RKO (cell line): Measurements from ENCODE around the gene RAB5IF.

ENCODE experiments used
- DNase-seq: peaks from one replicate; pipeline ENCODE4 v3.0.0-alpha.2; 2016; ENCODE audit warnings: low spot score

Gene RAB5IF

GRCh38 chr20:36585410-36586125, 20.0 kb upstream of the RAB5IF start:
- DNase-seq = peak; percentile 30

- DNase-seq = no peak
Observed at GRCh38 chr20:36587388-36588070, 18.1 kb upstream of the RAB5IF start.

GRCh38 chr20:36591281-36591680, 14.3 kb upstream of the RAB5IF start:
- DNase-seq = no peak

GRCh38 chr20:36591854-36592641, 13.5 kb upstream of the RAB5IF start:
- DNase-seq = peak; percentile 65

GRCh38 chr20:36593347-36593929, 12.1 kb upstream of the RAB5IF start:
- DNase-seq = no peak

GRCh38 chr20:36599912-36600345, 5.7 kb upstream of the RAB5IF start:
- DNase-seq = no peak

- no peak for DNase-seq
Observed at GRCh38 chr20:36601540-36601939, 4.0 kb upstream of the RAB5IF start.

- no peak for DNase-seq
Observed at GRCh38 chr20:36604952-36605398, 604 bp upstream of the RAB5IF start.

- DNase-seq = peak; percentile 63
Observed at GRCh38 chr20:36606158-36607066, 833 bp downstream of the RAB5IF start.

GRCh38 chr20:36607586-36608387, 2.2 kb downstream of the RAB5IF start:
- DNase-seq = peak; percentile 35

- peak; percentile 47 for DNase-seq
Observed at GRCh38 chr20:36608388-36608728, 2.8 kb downstream of the RAB5IF start.

GRCh38 chr20:36611625-36612024, 6.0 kb downstream of the RAB5IF start:
- DNase-seq = no peak

- no peak for DNase-seq
Observed at GRCh38 chr20:36613974-36614373, 8.4 kb downstream of the RAB5IF start.

- no peak for DNase-seq
Observed at GRCh38 chr20:36614781-36615557, 9.4 kb downstream of the RAB5IF start.

GRCh38 chr20:36620917-36621316, 15.3 kb downstream of the RAB5IF start:
- no peak for DNase-seq

- DNase-seq = no peak
Observed at GRCh38 chr20:36623444-36623843, 17.9 kb downstream of the RAB5IF start.

GRCh38 chr20:36624068-36624943, 18.7 kb downstream of the RAB5IF start:
- DNase-seq = no peak

GRCh38 chr20:36624944-36625324, 19.4 kb downstream of the RAB5IF start:
- no peak for DNase-seq

- DNase-seq = no peak
Observed at GRCh38 chr20:36628076-36628475, 22.5 kb downstream of the RAB5IF start.
